ENCODE results near the gene TBX19. TPM values are rescaled to one million over a fixed set of nuclear protein-coding genes. Genes with fewer than 3 reads are reported as not detected.
"Not testable (repeated sequence)": the region's sequence is repeated elsewhere in the genome, so short reads cannot be mapped to it uniquely, and the experiment has no call there.

TBX19 gene
- total RNA-seq, 2 donors from 2014 or later, result 8.4 to 9.9 TPM

DNA sequence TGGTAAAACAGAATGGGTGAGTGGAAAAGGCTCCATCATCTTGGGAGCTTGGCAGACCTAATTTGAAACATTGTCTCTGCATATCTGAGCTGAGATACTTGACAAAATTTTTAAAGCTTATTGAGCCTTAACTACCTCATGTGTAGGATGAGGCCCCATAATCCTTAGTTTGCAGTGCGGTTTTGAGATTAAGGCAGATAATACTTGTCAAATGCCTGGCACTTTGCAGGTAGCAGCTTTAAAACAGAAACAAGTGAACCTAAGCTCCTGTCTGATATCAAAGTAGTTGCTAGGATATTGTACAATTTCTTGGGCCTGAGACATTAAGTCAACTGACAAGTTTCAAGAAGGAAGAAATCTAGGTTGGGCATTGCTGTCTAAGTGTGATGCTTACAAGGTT is 65.3 kb downstream of the TBX19 start:
- H3K9me3 ChIP-seq, result no peaks in the 10 kb centered on the region
- DNase-seq (ENCODE audit: low spot score) (no peak), ATAC-seq (ENCODE audit: insufficient number of reproducible peaks, low FRiP score, low read depth) (no peak)
- H3K27ac ChIP-seq, result no peak overlapping the region
- H3K4me1 ChIP-seq (ENCODE audit: control insufficient read depth in 1 of 2, low read depth in 2 of 2), result peaks cover 9 to 24% of the 10 kb centered on the region in 2 donors
- no peaks in the 10 kb centered on the region for H3K36me3 ChIP-seq
- H3K27me3 ChIP-seq (replicated peaks; ENCODE audit: insufficient read depth), result no peaks in the 10 kb centered on the region
- TF ChIP-seq, protein P1, sequence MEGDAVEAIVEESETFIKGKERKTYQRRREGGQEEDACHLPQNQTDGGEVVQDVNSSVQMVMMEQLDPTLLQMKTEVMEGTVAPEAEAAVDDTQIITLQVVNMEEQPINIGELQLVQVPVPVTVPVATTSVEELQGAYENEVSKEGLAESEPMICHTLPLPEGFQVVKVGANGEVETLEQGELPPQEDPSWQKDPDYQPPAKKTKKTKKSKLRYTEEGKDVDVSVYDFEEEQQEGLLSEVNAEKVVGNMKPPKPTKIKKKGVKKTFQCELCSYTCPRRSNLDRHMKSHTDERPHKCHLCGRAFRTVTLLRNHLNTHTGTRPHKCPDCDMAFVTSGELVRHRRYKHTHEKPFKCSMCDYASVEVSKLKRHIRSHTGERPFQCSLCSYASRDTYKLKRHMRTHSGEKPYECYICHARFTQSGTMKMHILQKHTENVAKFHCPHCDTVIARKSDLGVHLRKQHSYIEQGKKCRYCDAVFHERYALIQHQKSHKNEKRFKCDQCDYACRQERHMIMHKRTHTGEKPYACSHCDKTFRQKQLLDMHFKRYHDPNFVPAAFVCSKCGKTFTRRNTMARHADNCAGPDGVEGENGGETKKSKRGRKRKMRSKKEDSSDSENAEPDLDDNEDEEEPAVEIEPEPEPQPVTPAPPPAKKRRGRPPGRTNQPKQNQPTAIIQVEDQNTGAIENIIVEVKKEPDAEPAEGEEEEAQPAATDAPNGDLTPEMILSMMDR (IDR thresholded peaks at IDR 0.05), result no peak
- no peak overlapping the region for H3K4me3 ChIP-seq

DNA sequence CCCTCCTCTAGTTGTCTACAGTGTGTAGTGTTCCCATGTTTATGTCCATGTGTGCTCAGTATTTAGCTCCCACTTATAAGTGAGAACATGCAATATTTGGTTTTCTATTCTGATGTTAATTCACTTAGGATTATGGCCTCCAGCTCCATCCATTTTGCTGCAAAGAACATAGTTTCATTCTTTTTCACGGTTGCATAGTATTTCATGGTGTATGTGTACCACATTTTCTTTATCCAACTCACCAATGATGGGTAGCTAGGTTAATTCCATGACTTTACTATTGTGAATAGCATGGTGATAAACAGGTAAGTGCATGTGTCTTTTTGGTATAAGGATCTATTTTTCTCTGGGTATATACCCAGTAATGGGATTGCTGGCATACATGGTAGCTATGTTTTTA is 67.0 kb downstream of the TBX19 start:
- Histone ChIP-seq H3K4me1 (ENCODE audit: control insufficient read depth in 1 of 2, low read depth in 2 of 2) (peaks cover 6 to 10% of the 10 kb centered on the region in 2 donors), H3K36me3 (no peaks in the 10 kb centered on the region), H3K9me3 (no peaks in the 10 kb centered on the region), H3K27me3 (replicated peaks; ENCODE audit: insufficient read depth) (no peaks in the 10 kb centered on the region), H3K4me3 (no peak overlapping the region), H3K27ac (no peak overlapping the region)
- no peak for ATAC-seq (ENCODE audit: insufficient number of reproducible peaks, low FRiP score, low read depth)
- TF ChIP-seq, protein P1 (IDR thresholded peaks at IDR 0.05), result no peak
- DNase-seq (ENCODE audit: low spot score), result no peak

DNA sequence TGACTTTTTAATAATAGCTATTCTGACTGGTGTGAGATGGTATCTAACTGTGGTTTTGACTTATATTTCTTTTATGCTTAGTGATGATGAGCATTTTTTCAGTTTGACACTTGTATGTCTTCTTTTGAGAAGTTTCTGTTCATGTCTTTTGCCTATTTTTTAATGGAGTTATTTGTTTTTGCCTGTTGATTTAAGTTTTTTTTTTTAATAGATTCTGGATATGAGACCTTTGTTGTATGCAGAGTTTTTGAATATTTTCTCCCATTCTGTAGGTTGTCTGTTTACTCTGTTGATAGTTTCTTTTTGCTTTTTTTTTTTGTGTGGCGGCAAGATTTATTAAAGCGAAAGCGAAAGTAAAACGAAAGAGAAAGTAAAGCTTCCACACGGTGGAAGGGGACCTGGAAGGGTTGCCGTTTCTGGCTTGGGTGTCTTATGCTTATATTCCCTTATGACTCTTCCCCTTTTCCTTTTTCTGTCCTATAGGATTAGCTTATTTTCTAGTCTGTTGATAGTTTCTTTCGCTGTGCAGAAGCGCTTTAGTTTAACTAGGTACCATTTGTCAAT is 67.6 kb downstream of the TBX19 start:
- TF ChIP-seq, protein P1 (IDR thresholded peaks at IDR 0.05), result no peak
- H3K27ac ChIP-seq, result no peak overlapping the region
- DNase-seq (ENCODE audit: low spot score) (no peak), ATAC-seq (ENCODE audit: insufficient number of reproducible peaks, low FRiP score, low read depth) (no peak)
- H3K9me3 ChIP-seq, result no peaks in the 10 kb centered on the region
- H3K27me3 ChIP-seq (replicated peaks; ENCODE audit: insufficient read depth), result no peaks in the 10 kb centered on the region
- H3K4me3 ChIP-seq, result peak overlapping the region; percentile 72
- peaks cover 2 to 6% of the 10 kb centered on the region in 2 donors for H3K4me1 ChIP-seq (ENCODE audit: control insufficient read depth in 1 of 2, low read depth in 2 of 2)
- H3K36me3 ChIP-seq, result no peaks in the 10 kb centered on the region

DNA sequence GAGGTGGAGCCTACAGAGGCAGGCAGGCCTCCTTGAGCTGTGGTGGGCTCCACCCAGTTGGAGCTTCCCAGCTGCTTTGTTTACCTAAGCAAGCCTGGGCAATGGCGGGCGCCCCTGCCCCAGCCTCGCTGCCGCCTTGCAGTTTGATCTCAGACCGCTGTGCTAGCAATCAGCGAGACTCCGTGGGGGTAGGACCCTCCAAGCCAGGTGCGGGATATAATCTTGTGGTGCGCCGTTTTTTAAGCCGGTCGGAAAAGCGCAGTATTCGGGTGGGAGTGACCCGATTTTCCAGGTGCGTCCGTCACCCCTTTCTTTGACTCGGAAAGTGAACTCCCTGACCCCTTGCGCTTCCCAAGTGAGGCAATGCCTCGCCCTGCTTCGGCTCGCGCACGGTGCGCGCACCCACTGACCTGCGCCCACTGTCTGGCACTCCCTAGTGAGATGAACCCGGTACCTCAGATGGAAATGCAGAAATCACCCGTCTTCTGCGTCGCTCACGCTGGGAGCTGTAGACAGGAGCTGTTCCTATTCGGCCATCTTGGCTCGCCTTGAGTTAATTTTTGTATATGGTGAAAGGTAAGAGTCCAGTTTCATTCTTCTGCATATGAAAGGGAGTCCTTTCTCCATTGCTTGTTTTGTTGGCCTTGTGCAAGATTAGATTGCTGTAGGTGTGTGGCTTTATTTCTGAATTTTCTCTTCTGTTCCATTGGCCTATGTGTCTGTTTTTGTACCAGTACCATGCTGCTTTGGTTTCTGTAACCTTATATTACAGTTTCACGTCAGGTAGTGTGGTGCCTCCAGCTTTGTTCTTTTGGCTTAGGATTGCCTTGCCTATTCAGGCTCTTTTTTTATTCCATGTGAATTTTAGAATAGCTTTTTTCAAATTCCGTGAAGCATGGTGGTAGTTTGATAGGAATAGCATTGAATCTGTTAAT is 73.9 kb downstream of the TBX19 start:
- not testable (repeated sequence) for H3K4me1 ChIP-seq (ENCODE audit: control insufficient read depth in 1 of 2, low read depth in 2 of 2); DNase-seq (ENCODE audit: low spot score); H3K9me3 ChIP-seq; H3K27me3 ChIP-seq (replicated peaks; ENCODE audit: insufficient read depth); ATAC-seq (ENCODE audit: insufficient number of reproducible peaks, low FRiP score, low read depth); H3K27ac ChIP-seq; H3K36me3 ChIP-seq; H3K4me3 ChIP-seq

DNA sequence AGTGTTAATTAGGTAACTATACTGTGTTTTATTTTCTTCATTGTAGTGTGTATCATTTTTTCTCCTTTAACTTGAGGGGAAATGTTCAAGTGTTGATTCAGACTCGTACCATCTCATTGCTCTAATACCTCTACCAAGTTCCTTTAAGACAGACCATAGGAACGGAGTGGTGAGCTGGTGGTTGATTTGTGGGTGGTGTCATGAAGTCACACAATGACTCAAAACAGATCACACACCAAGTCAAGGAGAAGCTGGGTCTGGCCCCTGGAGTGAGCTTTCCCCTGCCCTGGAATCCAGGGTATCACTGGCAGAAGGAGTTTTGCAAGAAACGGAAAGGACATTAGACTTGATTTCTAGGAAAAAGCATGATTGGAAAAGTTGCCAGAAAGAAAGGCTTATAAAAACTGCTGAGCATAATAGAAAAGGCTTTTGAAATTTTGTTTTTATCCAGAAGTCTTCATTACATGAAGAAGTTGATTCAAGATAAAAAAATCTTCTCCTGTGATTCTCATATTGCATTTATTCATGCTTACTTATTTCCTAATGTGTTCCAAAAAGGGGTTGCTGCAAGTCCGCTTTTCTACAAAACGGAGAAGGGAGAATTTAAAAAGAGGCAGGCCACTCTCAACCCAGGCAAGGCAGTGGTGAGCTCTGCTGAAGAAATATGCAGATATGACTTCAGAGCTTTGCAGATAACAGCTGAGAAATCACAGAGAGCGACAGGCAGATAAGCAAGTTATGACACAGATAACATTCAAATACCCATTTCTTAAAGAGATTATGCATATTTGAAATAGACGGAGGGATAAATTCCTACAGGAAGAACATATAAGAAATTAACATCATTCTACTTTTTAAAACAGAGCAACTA is 79.7 kb downstream of the TBX19 start:
- no peak overlapping the region for H3K27ac ChIP-seq
- ATAC-seq (ENCODE audit: insufficient number of reproducible peaks, low FRiP score, low read depth) (no peak), DNase-seq (ENCODE audit: low spot score) (no peak)
- no peaks in the 10 kb centered on the region for H3K27me3 ChIP-seq (replicated peaks; ENCODE audit: insufficient read depth)
- TF ChIP-seq, protein P1 (IDR thresholded peaks at IDR 0.05), result no peak
- H3K36me3 ChIP-seq, result no peaks in the 10 kb centered on the region
- no peaks in the 10 kb centered on the region for H3K9me3 ChIP-seq
- H3K4me1 ChIP-seq (ENCODE audit: control insufficient read depth in 1 of 2, low read depth in 2 of 2), result no peaks in the 10 kb centered on the region
- H3K4me3 ChIP-seq, result no peak overlapping the region
